ENCODE results near the gene SLC35E3. TPM values are rescaled to one million over a fixed set of nuclear protein-coding genes. Genes with fewer than 3 reads are reported as not detected.
A peak's percentile ranks its signal among the peaks of the same experiment; 100 is the strongest.

SLC35E3 gene
- total and polyA plus RNA-seq, 2 of the 13 experiments (the other 11 are each of a cell fraction or from before 2014, with no cell fraction given), result 13.0 to 22.1 TPM

DNA sequence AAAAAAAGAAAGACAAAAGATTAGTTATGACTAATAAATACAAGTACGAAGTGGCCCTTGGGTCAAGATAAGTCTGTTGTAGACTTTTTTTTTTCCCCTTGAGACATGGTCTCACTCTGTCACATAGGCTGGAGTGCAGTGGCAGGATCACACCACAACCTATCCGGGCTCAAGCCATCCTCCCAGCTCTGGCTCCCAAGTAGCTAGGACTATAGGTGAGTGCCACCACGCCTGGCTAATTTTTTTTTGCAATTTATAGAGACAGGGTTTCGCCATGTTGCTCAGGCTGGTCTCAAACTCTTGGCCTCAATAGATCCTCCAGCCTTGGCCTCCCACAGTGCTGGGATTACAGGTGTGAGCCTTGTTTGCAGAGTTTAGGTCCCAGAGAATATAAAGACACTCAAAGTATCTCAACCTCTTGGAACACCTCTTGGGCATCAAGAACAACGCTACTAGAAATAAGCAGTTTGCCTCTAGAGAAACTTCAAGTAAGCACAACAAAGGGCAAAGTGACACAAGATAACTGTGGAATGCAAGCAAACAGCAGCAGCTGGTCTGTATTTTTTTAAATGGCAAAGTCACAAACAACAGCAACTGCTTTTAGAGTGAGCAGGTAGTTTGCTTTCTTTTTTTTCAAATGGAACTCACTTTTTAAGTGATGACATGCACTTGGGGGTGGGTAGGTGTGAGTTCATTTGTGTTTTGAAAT is 58.1 kb downstream of the SLC35E3 start:
- WGBS (ENCODE audit: low lambda C conversion rate), result 74% methylated on average over 5 of the region's 5 CpGs
- DNase-seq (ENCODE audit: low spot score), result peak; percentile 48
- BruUV-seq (replicated peaks), result no TSS peak
- TF ChIP-seq FOXP1 (IDR thresholded peaks at IDR 0.05) (no peak), FOXP1 (CRISPR knock-in tag; IDR thresholded peaks at IDR 0.05) (0 out of 2 replicates have a peak, but pooled peaks have one; percentile 19), ZNF607 (CRISPR knock-in tag; IDR thresholded peaks at IDR 0.05; ENCODE audit: borderline replicate concordance) (0 out of 2 replicates have a peak, but pooled peaks have one; percentile 15), SP1 (IDR thresholded peaks at IDR 0.05) (no peak), SP1 (CRISPR knock-in tag; IDR thresholded peaks at IDR 0.05) (no peak), ZNF615 (CRISPR knock-in tag; IDR thresholded peaks at IDR 0.05; ENCODE audit: borderline replicate concordance) (no peak), GFI1 (CRISPR knock-in tag; IDR thresholded peaks at IDR 0.05; ENCODE audit: borderline replicate concordance) (no peak), GLI4 (CRISPR knock-in tag; IDR thresholded peaks at IDR 0.05; ENCODE audit: borderline replicate concordance) (no peak), ZNF331 (CRISPR knock-in tag; IDR thresholded peaks at IDR 0.05) (no peak), KLF9 (CRISPR knock-in tag; IDR thresholded peaks at IDR 0.05; ENCODE audit: low read depth) (no peak), PHF5A (CRISPR knock-in tag; IDR thresholded peaks at IDR 0.05; ENCODE audit: low read depth, unreplicated experiment) (no peak), ZNF180 (CRISPR knock-in tag; IDR thresholded peaks at IDR 0.05; ENCODE audit: borderline replicate concordance, low read depth) (no peak), ZNF30 (CRISPR knock-in tag; IDR thresholded peaks at IDR 0.05) (0 out of 2 replicates have a peak, but pooled peaks have one; percentile 40), HOXD1 (CRISPR knock-in tag; IDR thresholded peaks at IDR 0.05) (no peak), POLR2AphosphoS2 (IDR thresholded peaks at IDR 0.05; ENCODE audit: low read depth, low read length) (no peak)
- TF ChIP-seq, protein P1, sequence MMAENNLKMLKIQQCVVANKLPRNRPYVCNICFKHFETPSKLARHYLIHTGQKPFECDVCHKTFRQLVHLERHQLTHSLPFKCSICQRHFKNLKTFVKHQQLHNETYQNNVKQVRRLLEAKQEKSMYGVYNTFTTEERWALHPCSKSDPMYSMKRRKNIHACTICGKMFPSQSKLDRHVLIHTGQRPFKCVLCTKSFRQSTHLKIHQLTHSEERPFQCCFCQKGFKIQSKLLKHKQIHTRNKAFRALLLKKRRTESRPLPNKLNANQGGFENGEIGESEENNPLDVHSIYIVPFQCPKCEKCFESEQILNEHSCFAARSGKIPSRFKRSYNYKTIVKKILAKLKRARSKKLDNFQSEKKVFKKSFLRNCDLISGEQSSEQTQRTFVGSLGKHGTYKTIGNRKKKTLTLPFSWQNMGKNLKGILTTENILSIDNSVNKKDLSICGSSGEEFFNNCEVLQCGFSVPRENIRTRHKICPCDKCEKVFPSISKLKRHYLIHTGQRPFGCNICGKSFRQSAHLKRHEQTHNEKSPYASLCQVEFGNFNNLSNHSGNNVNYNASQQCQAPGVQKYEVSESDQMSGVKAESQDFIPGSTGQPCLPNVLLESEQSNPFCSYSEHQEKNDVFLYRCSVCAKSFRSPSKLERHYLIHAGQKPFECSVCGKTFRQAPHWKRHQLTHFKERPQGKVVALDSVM (CRISPR knock-in tag; IDR thresholded peaks at IDR 0.05), result peak; percentile 91
- TF ChIP-seq, protein P2, sequence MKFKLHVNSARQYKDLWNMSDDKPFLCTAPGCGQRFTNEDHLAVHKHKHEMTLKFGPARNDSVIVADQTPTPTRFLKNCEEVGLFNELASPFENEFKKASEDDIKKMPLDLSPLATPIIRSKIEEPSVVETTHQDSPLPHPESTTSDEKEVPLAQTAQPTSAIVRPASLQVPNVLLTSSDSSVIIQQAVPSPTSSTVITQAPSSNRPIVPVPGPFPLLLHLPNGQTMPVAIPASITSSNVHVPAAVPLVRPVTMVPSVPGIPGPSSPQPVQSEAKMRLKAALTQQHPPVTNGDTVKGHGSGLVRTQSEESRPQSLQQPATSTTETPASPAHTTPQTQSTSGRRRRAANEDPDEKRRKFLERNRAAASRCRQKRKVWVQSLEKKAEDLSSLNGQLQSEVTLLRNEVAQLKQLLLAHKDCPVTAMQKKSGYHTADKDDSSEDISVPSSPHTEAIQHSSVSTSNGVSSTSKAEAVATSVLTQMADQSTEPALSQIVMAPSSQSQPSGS (CRISPR knock-in tag; IDR thresholded peaks at IDR 0.05), result peak; percentile 5; the same call in 1 of the 2 replicates
- TF ChIP-seq, protein P3, sequence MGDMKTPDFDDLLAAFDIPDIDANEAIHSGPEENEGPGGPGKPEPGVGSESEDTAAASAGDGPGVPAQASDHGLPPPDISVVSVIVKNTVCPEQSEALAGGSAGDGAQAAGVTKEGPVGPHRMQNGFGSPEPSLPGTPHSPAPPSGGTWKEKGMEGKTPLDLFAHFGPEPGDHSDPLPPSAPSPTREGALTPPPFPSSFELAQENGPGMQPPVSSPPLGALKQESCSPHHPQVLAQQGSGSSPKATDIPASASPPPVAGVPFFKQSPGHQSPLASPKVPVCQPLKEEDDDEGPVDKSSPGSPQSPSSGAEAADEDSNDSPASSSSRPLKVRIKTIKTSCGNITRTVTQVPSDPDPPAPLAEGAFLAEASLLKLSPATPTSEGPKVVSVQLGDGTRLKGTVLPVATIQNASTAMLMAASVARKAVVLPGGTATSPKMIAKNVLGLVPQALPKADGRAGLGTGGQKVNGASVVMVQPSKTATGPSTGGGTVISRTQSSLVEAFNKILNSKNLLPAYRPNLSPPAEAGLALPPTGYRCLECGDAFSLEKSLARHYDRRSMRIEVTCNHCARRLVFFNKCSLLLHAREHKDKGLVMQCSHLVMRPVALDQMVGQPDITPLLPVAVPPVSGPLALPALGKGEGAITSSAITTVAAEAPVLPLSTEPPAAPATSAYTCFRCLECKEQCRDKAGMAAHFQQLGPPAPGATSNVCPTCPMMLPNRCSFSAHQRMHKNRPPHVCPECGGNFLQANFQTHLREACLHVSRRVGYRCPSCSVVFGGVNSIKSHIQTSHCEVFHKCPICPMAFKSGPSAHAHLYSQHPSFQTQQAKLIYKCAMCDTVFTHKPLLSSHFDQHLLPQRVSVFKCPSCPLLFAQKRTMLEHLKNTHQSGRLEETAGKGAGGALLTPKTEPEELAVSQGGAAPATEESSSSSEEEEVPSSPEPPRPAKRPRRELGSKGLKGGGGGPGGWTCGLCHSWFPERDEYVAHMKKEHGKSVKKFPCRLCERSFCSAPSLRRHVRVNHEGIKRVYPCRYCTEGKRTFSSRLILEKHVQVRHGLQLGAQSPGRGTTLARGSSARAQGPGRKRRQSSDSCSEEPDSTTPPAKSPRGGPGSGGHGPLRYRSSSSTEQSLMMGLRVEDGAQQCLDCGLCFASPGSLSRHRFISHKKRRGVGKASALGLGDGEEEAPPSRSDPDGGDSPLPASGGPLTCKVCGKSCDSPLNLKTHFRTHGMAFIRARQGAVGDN (CRISPR knock-in tag; IDR thresholded peaks at IDR 0.05), result no peak

More for the DNA sequence above, 58.1 kb downstream of the SLC35E3 start:
- H3K9ac ChIP-seq (ENCODE audit: insufficient read depth, low read depth, low read length), result peak overlapping the region; percentile 92; the same call in 1 of the 2 replicates
- H3K4me2 ChIP-seq (ENCODE audit: low read depth, low read length), result peak overlapping the region; percentile 88
- CTCF ChIA-PET (ENCODE audit: low intra/inter-chr PET ratio, low total read pairs), result no interaction called here
- H3K27me3 ChIP-seq (ENCODE audit: control insufficient read depth in 1 of 2, insufficient read depth in 2 of 2, low read length in 2 of 2), result peaks cover 0 to 5% of the 10 kb centered on the region in 2 experiments; a peak in 1 of 5 replicates
- POLR2A ChIA-PET, result interaction anchor here (1.0 to 3.2 kb wide), 4 partner anchors 16 to 118 kb away, joined by 4 to 51 read pairs (median 12); partner anchors contain the start of gene SLC35E3
- ATAC-seq (no peak; the same call in 2 of the 3 replicates), FAIRE-seq (peak; percentile 50)
- H3K36me3 ChIP-seq (replicated peaks in 1 of 2; ENCODE audit: control insufficient read depth in 1 of 2, insufficient read depth in 2 of 2, low read length in 2 of 2), result no peaks in the 10 kb centered on the region
- intact Hi-C loops (cut with micrococcal nuclease; ENCODE audit: unreplicated experiment), result loop anchor here (2.0 kb wide), 1 partner anchor 15 kb away; no protein-coding TSS in a partner anchor
- no peak overlapping the region for H2AFZ ChIP-seq (ENCODE audit: low read length)
- peak overlapping the region; percentile 82 to 93 (median 88); a peak in 4 of 6 replicates for H3K4me3 ChIP-seq (replicated peaks in 1 of 3; ENCODE audit: insufficient read depth in 1 of 3, low read depth in 2 of 3, low read length in 3 of 3)
- in situ Hi-C loops (cut with HindIII; ENCODE audit: extremely low pct_ligation_motif_present, low pct_unique_long_range_greater_than_20kb), result no loop called here
- H3K4me1 ChIP-seq (ENCODE audit: insufficient read depth, low read length), result peaks cover 33% of the 10 kb centered on the region
- no peaks in the 10 kb centered on the region; the same call in 1 of the 2 replicates for H4K20me1 ChIP-seq (ENCODE audit: insufficient read depth, low read length)
- no peaks in the 10 kb centered on the region for H3K9me3 ChIP-seq (ENCODE audit: low read length)
- H3K79me2 ChIP-seq (ENCODE audit: insufficient read depth, low read length), result peaks cover 34% of the 10 kb centered on the region
- H3K27ac ChIP-seq (ENCODE audit: extremely low read length, insufficient read depth, low read length), result peak overlapping the region; percentile 99

All from HepG2 (cell line).